ENCODE measurements around the gene IRF1.
"Not testable (repeated sequence)": the region's sequence is repeated elsewhere in the genome, so short reads cannot be mapped to it uniquely, and the experiment has no call there.

The IRF1 gene

GRCh38 chr5:132487841-132488555, 2.6 kb downstream of the IRF1 start:
- Histone ChIP-seq H3K4me3 (peak overlapping the region; percentile 96), H3K27ac (peak overlapping the region; percentile 94), H3K4me2 (peak overlapping the region; percentile 94), H3K27me3 (no peaks in the 10 kb centered on the region), H3K9ac (peak overlapping the region; percentile 95), H4K20me1 (peaks cover 75% of the 10 kb centered on the region), H3K36me3 (peaks cover 67% of the 10 kb centered on the region), H3K9me3 (no peaks in the 10 kb centered on the region), H3K4me1 (peaks cover 83% of the 10 kb centered on the region)
- no peak for TF ChIP-seq Cebpa-rat (IDR thresholded peaks at IDR 0.05)

DNA sequence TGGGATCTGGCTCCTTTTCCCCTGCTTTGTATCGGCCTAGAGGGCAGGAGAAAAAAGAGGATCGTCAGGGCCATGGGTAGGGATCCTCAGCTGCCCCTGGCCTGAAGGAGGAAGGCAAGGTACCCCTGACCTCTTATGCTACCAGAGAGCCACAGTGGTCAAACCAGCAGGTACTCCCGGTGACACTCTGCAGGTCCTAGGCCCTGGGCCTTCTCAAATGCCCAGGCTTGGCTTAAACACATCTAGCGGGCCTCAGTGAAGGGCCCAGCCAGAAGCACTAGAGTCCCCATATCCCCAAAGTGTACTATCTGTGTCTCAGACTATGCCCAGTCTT, 3.5 kb downstream of the IRF1 start:
- H3K36me3 ChIP-seq, result peaks cover 73% of the 10 kb centered on the region
- peak overlapping the region; percentile 94 for H3K27ac ChIP-seq
- H3K4me1 ChIP-seq, result peaks cover 75% of the 10 kb centered on the region
- H3K4me3 ChIP-seq, result peak overlapping the region; percentile 96; the same call in 1 of the 2 replicates
- peak overlapping the region; percentile 94 for H3K4me2 ChIP-seq
- H3K9me3 ChIP-seq, result no peaks in the 10 kb centered on the region
- peak overlapping the region; percentile 95 for H3K9ac ChIP-seq
- no peak for TF ChIP-seq Cebpa-rat (IDR thresholded peaks at IDR 0.05)
- H3K27me3 ChIP-seq, result no peaks in the 10 kb centered on the region
- H4K20me1 ChIP-seq, result peaks cover 81% of the 10 kb centered on the region

- Histone ChIP-seq H3K4me1 (peaks cover 72% of the 10 kb centered on the region), H3K27ac (peak overlapping the region; percentile 94), H3K9ac (peak overlapping the region; percentile 95; the same call in 1 of the 2 replicates), H3K4me3 (peak overlapping the region; percentile 96; the same call in 1 of the 2 replicates), H3K36me3 (peaks cover 78% of the 10 kb centered on the region), H3K27me3 (no peaks in the 10 kb centered on the region), H3K4me2 (peak overlapping the region; percentile 94), H3K9me3 (no peaks in the 10 kb centered on the region), H4K20me1 (peaks cover 83% of the 10 kb centered on the region)
- no peak for TF ChIP-seq Cebpa-rat (IDR thresholded peaks at IDR 0.05)
Observed at GRCh38 chr5:132486318-132487094, 4.1 kb downstream of the IRF1 start.

DNA sequence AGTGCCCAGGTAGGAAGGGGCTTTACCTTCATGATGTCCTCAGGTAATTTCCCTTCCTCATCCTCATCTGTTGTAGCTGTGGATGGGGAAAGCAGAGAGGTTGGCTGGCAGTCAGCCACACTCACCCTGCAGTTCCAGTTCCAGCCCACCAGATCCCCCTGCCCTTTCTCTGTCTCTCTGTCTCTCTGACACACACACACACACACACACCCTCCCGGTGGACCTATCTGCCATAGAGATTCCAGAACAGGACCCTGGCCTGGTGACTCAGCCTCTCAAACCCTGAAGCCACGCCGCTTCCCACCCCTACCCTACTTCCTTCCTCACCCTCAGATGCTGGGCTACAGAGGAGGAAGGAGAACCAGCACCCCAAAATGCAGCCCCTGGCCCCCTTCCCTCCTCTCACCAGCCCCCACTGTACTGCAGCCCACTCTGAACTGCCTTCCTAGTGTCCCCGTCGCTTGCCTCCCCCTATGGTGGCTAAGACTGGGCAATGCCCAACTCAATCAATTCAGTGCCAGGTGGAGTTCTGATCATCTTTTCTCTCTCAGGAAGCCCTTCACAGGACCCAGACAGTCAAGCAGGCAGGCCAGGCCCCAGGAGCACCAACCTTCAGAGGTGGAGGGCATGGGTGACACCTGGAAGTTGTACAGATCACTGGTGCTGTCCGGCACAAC, 4.8 kb downstream of the IRF1 start:
- Histone ChIP-seq H3K4me1 (peaks cover 74% of the 10 kb centered on the region), H3K36me3 (peaks cover 85% of the 10 kb centered on the region), H3K4me2 (peak overlapping the region; percentile 94), H3K9me3 (no peaks in the 10 kb centered on the region), H3K4me3 (no peak overlapping the region), H4K20me1 (peaks cover 91% of the 10 kb centered on the region), H3K27ac (0 out of 2 replicates have a peak overlapping the region, but pooled peaks have one; percentile 94), H3K27me3 (no peaks in the 10 kb centered on the region), H3K9ac (no peak overlapping the region)
- no peak for TF ChIP-seq Cebpa-rat (IDR thresholded peaks at IDR 0.05)

DNA sequence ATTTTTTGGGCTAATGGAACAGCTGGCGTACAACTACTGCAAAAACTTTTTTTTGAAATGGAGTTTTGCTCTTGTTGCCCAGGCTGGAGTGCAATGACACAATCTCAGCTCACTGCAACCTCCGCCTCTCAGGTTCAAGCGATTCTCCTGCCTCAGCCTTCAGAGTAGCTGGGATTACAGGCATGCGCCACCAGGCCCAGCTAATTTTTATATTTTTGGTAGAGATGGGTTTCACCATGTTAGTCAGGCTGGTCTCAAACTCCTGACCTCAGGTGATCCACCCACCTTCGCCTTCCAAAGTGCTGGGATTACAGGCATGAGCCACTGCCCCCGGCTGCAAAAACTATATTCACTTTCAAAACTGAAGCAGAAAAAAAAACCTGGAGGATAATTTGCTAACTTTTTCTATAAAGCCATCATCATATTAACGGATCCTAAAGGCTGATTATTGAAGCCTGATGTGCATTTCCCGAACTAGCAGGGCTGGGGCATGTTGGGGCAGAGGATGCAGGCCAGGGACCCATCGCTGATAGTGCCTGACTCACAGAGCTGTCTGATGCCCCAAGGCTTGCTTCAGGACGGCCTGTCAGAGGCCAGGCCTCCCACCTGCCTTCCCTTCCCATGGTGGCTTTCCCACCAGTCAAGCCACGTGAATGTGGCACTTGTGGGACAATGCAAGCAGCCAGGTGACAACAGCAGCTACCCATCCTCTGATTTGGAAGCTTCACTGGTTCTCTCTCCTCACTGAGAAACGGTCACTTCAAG, 5.5 kb downstream of the IRF1 start:
- not testable (repeated sequence) for H3K27ac ChIP-seq, H3K27me3 ChIP-seq, H3K9me3 ChIP-seq, H3K4me2 ChIP-seq, H3K9ac ChIP-seq, H3K4me3 ChIP-seq
- H4K20me1 ChIP-seq, result peaks cover 90% of the 10 kb centered on the region
- peaks cover 89% of the 10 kb centered on the region for H3K36me3 ChIP-seq
- peaks cover 81% of the 10 kb centered on the region for H3K4me1 ChIP-seq

GRCh38 chr5:132484391-132484725, 6.2 kb downstream of the IRF1 start:
- Histone ChIP-seq H3K4me2 (no peak overlapping the region), H3K4me1 (peaks cover 87% of the 10 kb centered on the region), H3K27me3 (no peaks in the 10 kb centered on the region), H3K36me3 (peaks cover 85% of the 10 kb centered on the region), H3K9ac (no peak overlapping the region), H3K9me3 (no peaks in the 10 kb centered on the region), H3K27ac (no peak overlapping the region), H3K4me3 (no peak overlapping the region), H4K20me1 (peaks cover 83% of the 10 kb centered on the region)
- TF ChIP-seq Cebpa-rat (IDR thresholded peaks at IDR 0.05), result no peak

GRCh38 chr5:132483661-132484390, 6.7 kb downstream of the IRF1 start:
- no peak for TF ChIP-seq Cebpa-rat (IDR thresholded peaks at IDR 0.05)
- no peak overlapping the region for H3K4me3 ChIP-seq
- 0 out of 2 replicates have a peak overlapping the region, but pooled peaks have one; percentile 16 for H3K4me2 ChIP-seq
- H3K9ac ChIP-seq, result 0 out of 2 replicates have a peak overlapping the region, but pooled peaks have one; percentile 27
- peaks cover 87% of the 10 kb centered on the region for H3K4me1 ChIP-seq
- H3K27ac ChIP-seq, result peak overlapping the region; percentile 28; the same call in 1 of the 2 replicates
- peaks cover 80% of the 10 kb centered on the region for H3K36me3 ChIP-seq
- peaks cover 83% of the 10 kb centered on the region for H4K20me1 ChIP-seq
- no peaks in the 10 kb centered on the region for H3K27me3 ChIP-seq
- H3K9me3 ChIP-seq, result no peaks in the 10 kb centered on the region

GRCh38 chr5:132483101-132483500, 7.5 kb downstream of the IRF1 start:
- peaks cover 73% of the 10 kb centered on the region for H3K36me3 ChIP-seq

More at GRCh38 chr5:132483101-132483500, 7.5 kb downstream of the IRF1 start:
- TF ChIP-seq Cebpa-rat (IDR thresholded peaks at IDR 0.05), result no peak
- Histone ChIP-seq H3K4me3 (no peak overlapping the region), H3K9ac (0 out of 2 replicates have a peak overlapping the region, but pooled peaks have one; percentile 27), H3K9me3 (no peaks in the 10 kb centered on the region), H3K4me2 (no peak overlapping the region), H3K27me3 (no peaks in the 10 kb centered on the region), H3K27ac (0 out of 2 replicates have a peak overlapping the region, but pooled peaks have one; percentile 28), H3K4me1 (peaks cover 87% of the 10 kb centered on the region), H4K20me1 (peaks cover 83% of the 10 kb centered on the region)
